Measurements from ENCODE around the gene P2RX4. TPM values are rescaled to one million over a fixed set of nuclear protein-coding genes. Genes with fewer than 3 reads are reported as not detected.
A peak's percentile ranks its signal among the peaks of the same experiment; 100 is the strongest.

P2RX4 gene
- total and polyA plus RNA-seq, 11 donors: 3.2 to 27.4 (median 5.3) TPM

DNA sequence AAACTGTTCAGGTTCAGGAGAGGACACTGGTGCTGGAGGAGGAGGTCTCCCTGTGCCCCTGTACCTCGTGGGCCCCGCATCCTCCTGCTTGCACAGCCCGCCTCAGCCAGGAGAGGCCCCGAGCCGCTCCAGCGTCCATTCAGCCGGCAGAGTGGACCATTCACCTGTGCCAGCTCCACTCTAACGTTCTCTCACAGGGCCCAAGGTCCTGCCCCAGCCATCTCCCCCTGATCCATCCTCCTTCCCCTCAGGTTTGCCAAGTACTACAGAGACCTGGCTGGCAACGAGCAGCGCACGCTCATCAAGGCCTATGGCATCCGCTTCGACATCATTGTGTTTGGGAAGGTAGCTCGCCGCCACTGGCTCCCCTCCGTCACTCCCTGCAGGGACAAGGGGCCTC is 22.2 kb downstream of the P2RX4 start:
- H3K27ac ChIP-seq: no peak overlapping the region
- no peaks in the 10 kb centered on the region for H3K27me3 ChIP-seq
- DNase-seq: no peak
- H3K4me3 ChIP-seq: no peak overlapping the region
- no peaks in the 10 kb centered on the region for H3K9me3 ChIP-seq
- H3K4me1 ChIP-seq: peaks cover 0 to 6% (median 0%) of the 10 kb centered on the region in 12 donors
- 85 to 92% (median 89%) methylated on average over 16 of the region's 16 CpGs for WGBS, 4 donors
- TF ChIP-seq, protein P1, sequence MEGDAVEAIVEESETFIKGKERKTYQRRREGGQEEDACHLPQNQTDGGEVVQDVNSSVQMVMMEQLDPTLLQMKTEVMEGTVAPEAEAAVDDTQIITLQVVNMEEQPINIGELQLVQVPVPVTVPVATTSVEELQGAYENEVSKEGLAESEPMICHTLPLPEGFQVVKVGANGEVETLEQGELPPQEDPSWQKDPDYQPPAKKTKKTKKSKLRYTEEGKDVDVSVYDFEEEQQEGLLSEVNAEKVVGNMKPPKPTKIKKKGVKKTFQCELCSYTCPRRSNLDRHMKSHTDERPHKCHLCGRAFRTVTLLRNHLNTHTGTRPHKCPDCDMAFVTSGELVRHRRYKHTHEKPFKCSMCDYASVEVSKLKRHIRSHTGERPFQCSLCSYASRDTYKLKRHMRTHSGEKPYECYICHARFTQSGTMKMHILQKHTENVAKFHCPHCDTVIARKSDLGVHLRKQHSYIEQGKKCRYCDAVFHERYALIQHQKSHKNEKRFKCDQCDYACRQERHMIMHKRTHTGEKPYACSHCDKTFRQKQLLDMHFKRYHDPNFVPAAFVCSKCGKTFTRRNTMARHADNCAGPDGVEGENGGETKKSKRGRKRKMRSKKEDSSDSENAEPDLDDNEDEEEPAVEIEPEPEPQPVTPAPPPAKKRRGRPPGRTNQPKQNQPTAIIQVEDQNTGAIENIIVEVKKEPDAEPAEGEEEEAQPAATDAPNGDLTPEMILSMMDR (IDR thresholded peaks at IDR 0.05): no peak
- no peak for TF ChIP-seq POLR2A (IDR thresholded peaks at IDR 0.05)
- H3K36me3 ChIP-seq: peaks cover 0 to 70% (median 27%) of the 10 kb centered on the region in 9 donors
- intact Hi-C loops (cut with DNase I): loop anchor here in 2 of 10 donors (5.0 kb wide), 2 partner anchors 120 to 170 kb away; no protein-coding TSS in a partner anchor
- peak in 1 of 4 donors; percentile 25 for ATAC-seq

DNA sequence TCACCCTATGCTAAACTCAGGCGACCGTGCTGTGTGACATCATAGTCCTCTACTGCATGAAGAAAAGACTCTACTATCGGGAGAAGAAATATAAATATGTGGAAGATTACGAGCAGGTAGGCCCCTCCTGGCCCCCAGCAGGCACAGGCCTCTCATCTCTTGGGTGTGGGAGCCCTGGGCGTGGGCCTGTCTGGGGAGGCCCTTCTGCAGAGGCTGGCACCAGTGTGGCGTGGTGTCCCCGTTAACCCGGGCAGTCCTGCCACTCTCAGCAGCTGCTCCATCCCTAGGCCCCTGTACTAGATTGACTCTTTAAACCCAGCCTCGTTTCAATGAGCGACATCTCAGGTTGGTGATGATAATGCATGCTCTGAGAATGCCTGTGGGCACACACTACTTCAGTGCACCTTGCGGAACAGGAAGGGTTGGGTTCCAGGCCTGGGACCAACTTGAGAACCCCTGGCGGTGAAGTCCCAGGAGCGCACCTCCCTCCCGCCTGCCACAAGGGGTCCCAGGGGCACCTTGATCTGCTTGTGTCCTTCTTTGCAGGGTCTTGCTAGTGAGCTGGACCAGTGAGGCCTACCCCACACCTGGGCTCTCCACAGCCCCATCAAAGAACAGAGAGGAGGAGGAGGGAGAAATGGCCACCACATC is 23.2 kb downstream of the P2RX4 start:
- DNase-seq: no peak
- 95 to 97% (median 95%) methylated on average over 13 to 14 of the region's 14 CpGs for WGBS, 4 donors
- Histone ChIP-seq H3K9me3 (no peaks in the 10 kb centered on the region), H3K4me1 (peaks cover 0 to 7% (median 0%) of the 10 kb centered on the region in 12 donors), H3K27ac (no peak overlapping the region), H3K4me3 (no peak overlapping the region), H3K27me3 (no peaks in the 10 kb centered on the region), H3K36me3 (peaks cover 0 to 74% (median 34%) of the 10 kb centered on the region in 9 donors)
- TF ChIP-seq, protein P1 (IDR thresholded peaks at IDR 0.05): no peak
- no peak for TF ChIP-seq POLR2A (IDR thresholded peaks at IDR 0.05)
- intact Hi-C loops (cut with DNase I): loop anchor here in 2 of 10 donors (5.0 kb wide), 2 partner anchors 121 to 171 kb away; no protein-coding TSS in a partner anchor
- no peak for ATAC-seq

DNA sequence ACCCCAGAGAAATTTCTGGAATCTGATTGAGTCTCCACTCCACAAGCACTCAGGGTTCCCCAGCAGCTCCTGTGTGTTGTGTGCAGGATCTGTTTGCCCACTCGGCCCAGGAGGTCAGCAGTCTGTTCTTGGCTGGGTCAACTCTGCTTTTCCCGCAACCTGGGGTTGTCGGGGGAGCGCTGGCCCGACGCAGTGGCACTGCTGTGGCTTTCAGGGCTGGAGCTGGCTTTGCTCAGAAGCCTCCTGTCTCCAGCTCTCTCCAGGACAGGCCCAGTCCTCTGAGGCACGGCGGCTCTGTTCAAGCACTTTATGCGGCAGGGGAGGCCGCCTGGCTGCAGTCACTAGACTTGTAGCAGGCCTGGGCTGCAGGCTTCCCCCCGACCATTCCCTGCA is 23.7 kb downstream of the P2RX4 start:
- TF ChIP-seq, protein P1 (IDR thresholded peaks at IDR 0.05): no peak
- no peaks in the 10 kb centered on the region for H3K9me3 ChIP-seq
- intact Hi-C loops (cut with DNase I): loop anchor here in 2 of 10 donors (5.0 kb wide), 2 partner anchors 121 to 171 kb away; no protein-coding TSS in a partner anchor
- DNase-seq (no peak), ATAC-seq (no peak)
- peaks cover 0 to 12% (median 0%) of the 10 kb centered on the region in 12 donors for H3K4me1 ChIP-seq
- 80 to 88% (median 88%) methylated on average over 6 to 11 of the region's 11 CpGs for WGBS, 4 donors
- no peak overlapping the region for H3K4me3 ChIP-seq
- H3K27me3 ChIP-seq: no peaks in the 10 kb centered on the region
- no peak overlapping the region for H3K27ac ChIP-seq
- H3K36me3 ChIP-seq: peaks cover 0 to 74% (median 37%) of the 10 kb centered on the region in 9 donors

DNA sequence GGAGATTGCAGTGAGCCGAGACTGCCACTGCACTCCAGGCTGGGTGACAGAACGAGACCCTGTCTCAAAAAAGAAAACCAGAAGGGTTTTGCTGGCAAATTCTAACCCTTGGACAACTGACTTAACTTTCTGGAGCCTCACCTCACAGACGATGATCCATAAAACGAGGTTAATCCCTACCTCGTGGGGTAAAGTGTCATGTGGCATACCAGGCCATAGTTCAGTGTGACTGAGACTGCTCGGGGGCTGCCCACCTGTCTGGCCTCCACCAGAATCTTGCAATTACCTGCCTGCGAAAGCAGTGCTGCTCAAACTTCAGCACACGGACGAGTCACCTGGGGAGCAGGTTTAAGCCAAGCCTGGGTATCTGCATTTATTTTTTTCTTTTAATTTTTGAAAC is 26.8 kb downstream of the P2RX4 start:
- WGBS, 4 donors: 87 to 96% (median 94%) methylated on average over 8 to 9 of the region's 9 CpGs
- DNase-seq (no peak), ATAC-seq (no peak)
- Histone ChIP-seq H3K27ac (no peak overlapping the region), H3K4me1 (peaks cover 0 to 40% (median 0%) of the 10 kb centered on the region in 12 donors), H3K36me3 (peaks cover 0 to 62% (median 35%) of the 10 kb centered on the region in 9 donors), H3K9me3 (no peaks in the 10 kb centered on the region), H3K27me3 (no peaks in the 10 kb centered on the region), H3K4me3 (no peak overlapping the region)
- no peak for TF ChIP-seq POLR2A (IDR thresholded peaks at IDR 0.05)
- TF ChIP-seq, protein P1 (IDR thresholded peaks at IDR 0.05): no peak
- intact Hi-C loops (cut with DNase I): no loop called here

Data from heart left ventricle (tissue), 16 donors.